HG03521 (cell line): ENCODE measurements around the gene SAMD8.
A peak's percentile ranks its signal among the peaks of the same experiment; 100 is the strongest.
"Not testable (repeated sequence)": the region's sequence is repeated elsewhere in the genome, so short reads cannot be mapped to it uniquely, and the experiment has no call there.

Source experiments
- ATAC-seq: cut with Tn5 transposase; IDR thresholded peaks from one replicate; pipeline ENCODE4 v1.9.1; 2021; ENCODE audit warnings: mild to moderate bottlenecking, moderate library complexity; ENCODE audit not compliant: unreplicated experiment

The SAMD8 gene

DNA sequence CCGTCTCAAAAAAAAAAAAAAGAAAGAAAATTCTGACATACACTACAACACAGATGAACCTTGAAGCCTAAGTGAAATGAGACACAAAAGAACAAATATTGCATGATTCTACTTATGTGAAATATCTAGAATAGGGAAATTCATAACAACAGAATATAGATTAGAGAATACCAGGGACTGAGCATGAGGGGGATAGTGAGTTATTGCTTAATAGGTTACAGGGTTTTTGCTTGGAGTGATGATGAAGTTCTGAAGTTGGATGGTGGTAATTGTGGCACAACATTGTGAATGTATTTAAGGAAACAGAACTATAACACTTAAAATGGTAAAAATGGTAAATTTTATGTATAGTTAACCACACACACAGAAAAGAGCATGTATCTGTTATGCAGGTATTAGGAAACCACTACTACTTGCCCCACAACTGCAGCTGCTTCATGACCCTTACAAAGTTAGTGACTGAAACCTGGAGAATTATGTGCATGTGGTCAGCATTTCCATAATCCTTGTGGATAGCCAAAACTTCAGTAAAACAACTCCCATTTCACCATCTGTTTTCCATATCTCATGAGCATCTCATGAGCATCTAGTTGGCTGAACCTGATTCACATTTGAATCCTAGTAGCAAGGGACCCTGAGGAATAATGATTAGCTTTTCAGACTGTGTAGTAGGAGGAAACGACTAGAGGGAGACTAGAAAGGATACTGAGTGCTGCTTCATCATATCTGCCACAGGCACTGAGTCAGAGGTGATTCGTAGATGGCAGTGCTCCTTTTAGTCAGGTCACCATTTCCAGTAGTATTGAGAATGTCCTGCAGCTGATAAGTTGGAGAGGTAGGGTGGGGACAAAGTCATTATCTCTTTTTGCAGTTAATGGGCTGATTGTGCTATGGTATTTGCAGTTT lies 26.3 kb downstream of the SAMD8 start:
- ATAC-seq = no peak

DNA sequence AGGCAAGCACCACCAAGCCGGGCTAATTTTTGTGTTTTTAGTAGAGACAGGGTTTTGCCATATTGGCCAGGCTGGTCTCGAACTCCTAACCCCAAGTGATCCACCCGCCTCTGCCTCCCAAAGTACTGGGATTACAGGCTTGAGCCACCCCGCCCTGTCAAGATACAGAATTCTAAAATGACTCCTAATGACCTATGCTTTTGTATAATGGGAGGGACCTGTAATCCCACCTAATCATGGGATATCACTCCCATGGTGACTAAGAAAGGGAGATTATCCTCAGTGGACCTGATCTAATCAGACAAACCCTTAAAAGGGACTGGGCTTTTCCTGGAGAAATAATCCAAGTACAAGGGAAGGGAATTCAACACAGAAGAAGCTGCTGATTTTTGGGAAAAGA lies 28.8 kb downstream of the SAMD8 start:
- no peak for ATAC-seq

- no peak for ATAC-seq
These were observed 31.9 kb downstream of the SAMD8 start for GRCh38 chr10:75143353-75143752.

GRCh38 chr10:75145590-75145989 lies 34.1 kb downstream of the SAMD8 start:
- no peak for ATAC-seq

- ATAC-seq = no peak
These were observed 35.3 kb downstream of the SAMD8 start for GRCh38 chr10:75146780-75147179.

DNA sequence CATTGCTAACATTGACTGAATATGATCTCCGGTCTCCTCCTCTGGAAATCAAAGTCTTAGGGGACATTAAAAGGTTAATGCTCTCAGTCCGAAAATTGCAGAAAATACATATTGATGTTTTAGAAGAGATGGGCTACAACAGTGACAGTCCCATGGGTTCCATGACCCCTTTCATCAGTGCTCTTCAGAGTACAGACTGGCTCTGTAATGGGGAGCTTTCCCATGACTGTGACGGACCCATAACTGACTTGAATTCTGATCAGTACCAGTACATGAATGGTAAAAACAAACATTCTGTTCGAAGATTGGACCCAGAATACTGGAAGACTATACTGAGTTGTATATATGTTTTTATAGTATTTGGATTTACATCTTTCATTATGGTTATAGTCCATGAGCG lies 39.2 kb downstream of the SAMD8 start:
- ATAC-seq = no peak

DNA sequence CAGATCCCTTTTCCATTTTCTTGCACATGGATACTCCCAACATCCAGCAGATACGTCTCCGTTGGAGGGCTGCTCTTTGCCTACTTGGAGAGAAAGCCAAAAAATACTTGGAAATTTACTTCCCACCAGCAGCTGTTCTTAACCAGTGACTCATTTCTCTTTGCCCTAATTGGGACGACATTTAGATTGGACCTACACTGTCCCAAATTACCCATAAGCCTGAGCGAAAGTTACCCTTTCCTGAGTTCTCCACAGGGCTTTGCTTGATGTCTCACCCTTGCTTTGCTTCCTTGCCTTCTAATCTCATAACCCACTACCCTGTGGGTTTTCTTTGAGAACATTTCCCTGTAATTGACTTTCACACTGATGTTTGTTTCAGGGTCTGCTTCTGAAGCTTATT lies 48.1 kb downstream of the SAMD8 start:
- no peak for ATAC-seq

DNA sequence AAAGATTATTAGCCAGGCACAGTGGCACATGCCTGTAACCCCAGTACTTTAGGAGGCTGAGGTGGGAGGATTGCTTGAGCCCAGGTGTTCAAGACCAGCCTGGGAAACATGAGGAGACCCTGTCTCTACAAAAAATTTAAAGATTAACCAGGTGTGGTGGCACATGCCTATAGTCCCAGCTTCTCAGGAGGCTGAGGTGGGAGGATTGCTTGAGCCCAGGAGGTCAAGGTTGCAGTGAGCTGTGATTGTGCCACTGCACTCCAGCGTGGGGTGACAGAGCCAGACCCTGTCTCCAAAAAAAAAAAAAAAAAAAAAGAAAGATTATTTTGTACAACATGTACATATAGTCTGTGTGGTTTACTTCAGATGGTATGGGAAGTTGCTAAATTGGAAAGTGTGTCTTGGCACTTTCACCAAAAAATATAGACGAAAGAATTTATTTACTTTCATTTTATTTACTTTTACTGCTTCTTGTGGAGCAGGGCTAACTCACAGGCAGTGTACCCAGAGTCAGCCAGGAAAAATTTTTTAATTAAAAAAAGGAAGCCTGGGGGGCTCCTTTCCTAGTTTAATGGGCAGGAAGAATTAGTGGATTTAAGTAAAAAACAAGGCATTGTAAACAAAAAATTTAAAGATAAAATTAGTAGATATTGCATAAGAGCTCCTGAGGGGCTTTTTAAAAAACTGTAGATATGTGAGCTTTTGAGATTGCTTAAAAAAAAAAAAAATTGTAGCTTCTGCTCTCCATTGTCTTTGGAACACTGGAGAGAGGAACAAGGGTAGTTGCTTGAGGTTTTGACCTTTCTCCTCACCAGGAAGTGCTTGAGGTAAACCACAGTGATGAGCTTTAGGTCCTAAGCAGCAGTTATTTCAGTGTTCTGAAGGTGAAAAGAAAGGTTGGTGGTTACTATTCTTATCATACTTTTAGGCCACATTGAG lies 54.5 kb downstream of the SAMD8 start:
- peak; percentile 74 for ATAC-seq

DNA sequence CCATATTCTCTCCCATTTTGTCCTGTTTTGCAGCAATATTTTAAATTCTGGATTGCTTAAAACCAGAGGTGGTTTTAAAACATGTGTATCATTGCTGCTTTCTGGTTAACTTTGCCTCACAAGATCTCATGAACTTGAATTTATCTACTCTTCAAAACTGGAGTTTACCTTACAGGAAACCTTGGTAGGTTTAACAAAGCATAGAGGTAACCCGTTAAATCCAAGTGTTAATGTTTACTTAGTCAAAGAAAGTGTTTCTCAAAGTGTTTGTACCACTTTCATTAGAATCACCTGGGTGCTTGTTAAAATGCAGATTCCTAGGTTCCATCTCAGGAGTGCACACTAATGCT lies 55.1 kb downstream of the SAMD8 start:
- ATAC-seq = no peak

GRCh38 chr10:75168275-75168674 lies 56.8 kb downstream of the SAMD8 start:
- ATAC-seq = no peak

DNA sequence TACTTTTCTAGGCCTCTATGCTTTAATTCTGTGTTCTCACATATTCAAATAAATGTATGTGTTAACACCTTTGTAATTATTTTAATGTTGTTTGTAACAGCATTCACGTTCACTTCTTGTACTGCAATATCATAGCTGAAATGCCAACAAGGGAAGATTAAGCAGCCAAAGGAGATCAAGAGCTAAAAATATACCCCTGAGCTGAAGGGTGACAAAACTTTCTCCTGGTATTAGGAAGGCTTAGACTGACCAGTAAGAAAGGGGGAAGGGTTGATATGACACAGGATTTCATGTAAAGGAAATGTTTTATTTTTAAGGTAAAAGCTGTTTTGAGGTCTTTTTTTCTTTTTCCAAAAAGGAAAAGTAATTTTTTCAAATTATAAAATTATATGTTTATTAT lies 58.8 kb downstream of the SAMD8 start:
- ATAC-seq = no peak

DNA sequence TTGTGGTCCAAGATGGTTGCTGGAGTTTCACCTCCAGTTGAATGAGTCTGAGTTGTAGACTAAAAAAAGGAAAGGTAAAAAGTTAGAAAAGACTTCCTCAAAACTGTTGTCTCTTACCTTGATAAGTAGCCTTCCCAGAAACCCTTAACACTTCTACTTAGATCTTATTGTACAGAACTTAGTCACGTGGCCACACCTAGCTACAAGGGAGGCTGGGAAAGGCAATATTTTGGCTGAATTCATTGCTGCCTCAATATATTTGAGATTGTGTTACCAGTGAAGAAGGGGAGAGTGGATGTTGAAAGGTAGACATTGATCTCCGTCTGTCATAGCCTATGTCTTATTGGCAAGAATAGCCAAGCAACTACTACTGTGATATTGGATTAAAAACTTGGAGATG lies 63.6 kb downstream of the SAMD8 start:
- ATAC-seq = no peak

- no peak for ATAC-seq
These were observed 64.6 kb downstream of the SAMD8 start for GRCh38 chr10:75176046-75176445.

DNA sequence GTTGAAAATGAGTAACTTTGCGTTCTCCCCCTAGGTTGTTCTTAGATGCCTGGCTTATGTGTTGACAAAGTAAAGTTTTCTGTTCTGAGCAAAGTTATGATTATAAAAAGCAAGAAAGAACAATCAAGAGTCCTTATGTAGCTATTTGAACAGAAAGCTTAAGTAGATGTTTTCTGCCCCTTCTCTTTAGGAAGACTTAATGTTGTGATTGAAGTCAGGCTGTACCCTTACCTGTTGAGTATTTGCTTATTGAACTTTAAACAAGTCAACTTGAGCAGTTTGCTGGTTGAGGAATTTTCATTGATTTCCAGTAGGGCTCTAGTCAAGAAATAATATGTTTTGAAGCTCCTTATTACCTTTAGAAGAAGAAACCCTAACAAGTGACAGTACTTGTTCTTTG lies 65.3 kb downstream of the SAMD8 start:
- ATAC-seq = no peak

GRCh38 chr10:75179657-75180177 lies 68.3 kb downstream of the SAMD8 start:
- no peak for ATAC-seq

DNA sequence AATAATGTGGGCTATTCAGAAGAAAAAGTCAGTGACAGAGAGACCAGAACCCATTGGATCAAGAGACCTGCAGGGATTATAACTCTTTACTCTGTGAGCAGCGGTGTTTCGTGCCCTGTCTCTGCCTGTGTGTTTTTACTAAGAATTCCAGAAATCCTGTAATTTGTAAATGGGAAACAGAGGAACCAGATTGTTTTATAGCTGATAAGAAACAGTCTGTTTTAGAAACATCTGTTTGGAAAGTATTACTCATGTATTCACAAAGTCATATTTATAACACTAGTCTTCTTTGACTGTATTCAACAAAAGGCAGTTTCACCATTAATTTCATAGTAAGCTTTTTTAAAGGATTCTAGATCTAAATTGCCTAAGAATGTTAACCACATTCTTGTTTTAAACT lies 69.1 kb downstream of the SAMD8 start:
- no peak for ATAC-seq

GRCh38 chr10:75181073-75181472 lies 69.6 kb downstream of the SAMD8 start:
- no peak for ATAC-seq

- no peak for ATAC-seq
These were observed 74.9 kb downstream of the SAMD8 start for GRCh38 chr10:75186310-75186709.

GRCh38 chr10:75187961-75188426 lies 76.5 kb downstream of the SAMD8 start:
- ATAC-seq = peak; percentile 46

DNA sequence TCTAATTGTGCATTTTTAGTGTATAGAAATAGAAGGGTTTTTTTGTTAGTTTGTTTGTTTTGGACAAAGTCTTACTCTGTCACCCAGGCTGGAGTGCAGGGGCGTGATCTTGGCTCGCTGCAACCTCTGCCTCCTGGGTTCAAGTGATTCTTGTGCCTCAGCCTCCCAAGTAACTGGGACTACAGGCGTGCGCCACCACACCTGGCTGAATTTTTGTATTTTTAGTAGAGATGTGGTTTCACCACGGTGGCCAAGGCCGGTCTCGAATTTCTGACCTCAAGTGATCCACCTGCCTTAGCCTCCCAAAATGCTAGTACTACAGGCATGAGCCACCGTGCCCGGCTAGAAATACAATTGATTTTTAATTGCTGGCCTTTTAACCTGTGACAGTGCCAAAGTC lies 77.1 kb downstream of the SAMD8 start:
- ATAC-seq = not testable (repeated sequence)

GRCh38 chr10:75189266-75190096 lies 78.0 kb downstream of the SAMD8 start:
- no peak for ATAC-seq
